Ammon's horn (tissue), 1 donor: ENCODE results near the gene SELENOV.

ENCODE experiments used
- DNase-seq: peaks from one replicate; pipeline ENCODE4 v3.0.0-alpha.2; 2016; ENCODE audit warnings: low spot score

Gene SELENOV

DNA sequence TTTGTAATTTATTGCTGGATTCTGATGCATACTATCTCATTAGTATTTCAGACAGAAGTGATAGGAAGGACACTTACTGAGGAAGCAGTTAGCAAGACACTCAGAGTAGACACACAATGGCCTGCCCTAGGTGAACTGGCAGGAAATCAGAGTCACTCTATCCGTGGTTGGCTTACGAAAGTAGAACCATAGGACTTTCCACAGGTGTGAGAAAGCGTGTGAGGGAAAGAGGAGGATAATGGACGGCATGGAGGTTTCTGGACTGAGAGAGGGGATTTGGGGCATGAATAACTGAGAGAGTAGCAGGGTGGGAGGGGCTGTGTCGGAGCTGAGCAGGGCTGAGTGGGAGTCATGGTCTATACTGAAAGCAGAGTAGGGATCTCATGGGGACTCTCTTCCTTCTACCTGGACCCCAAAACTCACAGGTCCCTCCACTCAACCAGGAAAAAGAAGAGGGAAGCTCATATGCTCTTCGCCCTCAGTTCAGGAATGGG, 43.7 kb downstream of the SELENOV start:
- no peak for DNase-seq

DNA sequence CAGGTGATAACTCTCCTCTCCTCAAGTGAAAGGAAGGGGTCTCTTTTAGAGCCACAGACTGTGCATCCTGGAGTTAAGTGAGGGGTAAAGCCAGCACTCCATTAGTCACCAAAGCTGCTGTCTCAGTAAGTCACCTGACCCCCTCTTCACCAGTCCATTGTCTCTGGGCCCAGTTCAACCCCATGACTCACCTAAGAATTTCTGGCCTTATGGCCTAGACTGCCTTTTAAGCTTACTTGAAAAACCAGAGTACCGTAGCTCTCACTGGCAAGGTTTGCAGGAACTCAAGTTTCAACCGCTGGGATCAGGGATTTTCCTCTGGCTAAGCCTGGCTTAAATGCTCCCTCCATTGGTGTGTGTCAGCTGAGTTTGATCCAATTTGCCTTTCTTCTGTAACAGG, 48.5 kb downstream of the SELENOV start:
- no peak for DNase-seq

DNA sequence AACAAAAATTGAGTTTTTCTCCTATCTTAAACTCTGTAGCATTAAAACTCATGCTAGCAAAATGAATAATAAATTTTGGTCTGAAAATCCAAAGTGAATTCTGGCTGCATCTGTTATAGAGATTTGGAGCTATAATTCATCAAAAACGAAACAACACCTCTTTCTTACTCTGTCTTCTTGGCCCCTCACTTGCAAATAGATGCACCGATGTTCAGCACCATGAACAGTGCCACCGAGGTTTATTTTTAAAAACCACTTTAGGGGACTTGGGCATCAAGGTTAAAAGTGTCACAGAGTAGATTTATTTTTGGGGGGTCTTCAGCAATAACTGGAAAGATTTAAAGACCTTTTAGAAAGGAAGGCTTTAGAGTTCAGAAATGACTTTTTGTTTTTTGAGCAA, 51.1 kb downstream of the SELENOV start:
- DNase-seq = no peak

DNA sequence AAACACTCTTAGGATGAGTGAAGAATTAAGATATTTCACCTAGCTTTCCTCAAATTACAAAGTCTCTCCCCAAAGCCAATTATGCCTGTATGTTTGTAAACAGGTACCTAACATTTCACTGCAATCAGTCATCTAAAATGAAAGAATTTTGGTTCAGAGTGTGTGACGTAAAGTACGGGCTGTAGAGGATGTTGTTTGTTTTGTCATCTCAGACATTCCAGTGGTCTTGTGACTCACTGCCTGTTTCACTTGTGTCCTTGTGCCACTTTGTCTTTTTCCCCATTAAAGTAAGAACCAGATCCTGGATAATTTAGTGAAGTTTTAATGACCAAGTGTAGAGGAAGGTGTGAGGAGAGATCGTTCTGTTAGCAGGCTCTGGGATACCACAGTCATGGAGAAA, 53.7 kb downstream of the SELENOV start:
- DNase-seq = no peak
